ENCODE results near the gene KRT6B.
"Not testable (repeated sequence)": the region's sequence is repeated elsewhere in the genome, so short reads cannot be mapped to it uniquely, and the experiment has no call there.

KRT6B gene

GRCh38 chr12:52413202-52413601 is 38.7 kb downstream of the KRT6B start:
- no peak for DNase-seq (ENCODE audit: low read depth in 2 of 2)

GRCh38 chr12:52411815-52412214 is 40.1 kb downstream of the KRT6B start:
- no peak for DNase-seq (ENCODE audit: low read depth in 2 of 2)

GRCh38 chr12:52410589-52411248 is 41.2 kb downstream of the KRT6B start:
- not testable (repeated sequence) for DNase-seq (ENCODE audit: low read depth in 2 of 2)

DNA sequence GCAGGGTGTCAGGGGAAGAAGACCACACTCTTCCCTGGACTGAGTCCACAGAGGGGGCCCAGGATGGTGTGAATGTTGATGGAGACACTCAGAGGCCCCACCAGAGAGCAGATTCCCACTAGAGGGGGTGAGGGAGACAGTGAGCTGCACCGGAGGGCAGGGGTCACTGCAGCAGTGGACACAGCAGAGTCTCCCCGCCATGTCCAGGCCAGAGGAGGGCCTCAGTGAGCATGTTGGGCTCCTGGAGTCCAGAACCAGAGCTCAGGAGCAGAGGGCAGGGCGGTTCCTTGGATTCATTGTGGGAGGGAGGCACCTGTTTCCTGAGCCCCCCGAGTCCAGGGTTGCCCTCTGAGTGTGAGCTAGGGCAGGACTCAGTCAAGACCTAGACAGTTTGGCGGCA is 44.0 kb downstream of the KRT6B start:
- no peak for DNase-seq (ENCODE audit: low read depth in 2 of 2)

DNA sequence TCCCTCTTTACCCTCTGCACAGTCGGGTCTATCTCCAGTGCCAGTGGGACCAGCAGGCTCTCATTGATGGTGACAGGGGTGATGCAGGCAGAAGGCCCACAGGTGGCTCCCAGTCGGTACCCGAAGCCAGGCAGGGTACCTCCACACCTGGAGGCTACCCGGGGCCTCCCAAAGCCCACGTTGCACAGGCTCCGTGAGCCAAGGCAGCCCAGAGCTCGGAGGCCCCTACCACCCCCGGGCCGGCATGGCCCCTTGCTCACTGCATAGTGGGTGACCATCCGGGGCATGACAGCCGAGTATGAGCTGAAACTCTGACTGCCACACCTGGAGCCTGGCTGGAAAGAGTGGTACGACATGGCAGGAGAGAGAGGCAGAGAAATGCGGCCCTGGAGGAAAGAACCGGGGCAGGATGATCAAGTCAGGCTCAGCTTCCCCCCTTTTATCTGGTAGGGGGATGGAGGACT is 46.0 kb downstream of the KRT6B start, which contains the start of gene KRT82:
KRT82 (minus strand) TSS at position 414 of the 464 bp plus-strand sequence; CDS start at position 356, 58 bp downstream.
- DNase-seq (ENCODE audit: low read depth in 2 of 2), result no peak

- no peak for DNase-seq (ENCODE audit: low read depth in 2 of 2)
Observed at GRCh38 chr12:52404951-52405350, 47.0 kb downstream of the KRT6B start.

GRCh38 chr12:52403561-52403960 is 48.4 kb downstream of the KRT6B start:
- no peak for DNase-seq (ENCODE audit: low read depth in 2 of 2)

GRCh38 chr12:52402873-52403540 is 48.9 kb downstream of the KRT6B start:
- no peak for DNase-seq (ENCODE audit: low read depth in 2 of 2)

GRCh38 chr12:52402377-52402776 is 49.6 kb downstream of the KRT6B start:
- DNase-seq (ENCODE audit: low read depth in 2 of 2), result no peak

DNA sequence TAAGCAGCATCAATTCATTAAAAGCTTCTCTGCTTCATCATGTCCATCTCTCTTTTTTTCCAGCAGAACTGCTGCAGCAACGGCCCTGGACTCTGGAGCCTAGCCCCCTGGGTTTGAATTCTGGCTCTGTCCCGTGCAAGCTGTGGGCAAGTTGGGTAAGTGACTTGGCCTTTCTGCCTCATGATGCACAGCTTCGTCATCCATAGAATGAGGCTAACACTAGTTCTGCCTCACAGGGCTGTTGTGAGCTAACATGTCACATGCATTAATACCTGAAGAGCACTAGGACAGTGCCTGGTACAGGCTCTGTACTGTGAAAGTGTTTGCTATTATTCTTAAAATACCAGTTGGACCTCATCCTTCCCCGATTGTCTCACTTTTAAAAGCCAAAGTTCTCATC is 50.0 kb downstream of the KRT6B start:
- no peak for DNase-seq (ENCODE audit: low read depth in 2 of 2)

DNA sequence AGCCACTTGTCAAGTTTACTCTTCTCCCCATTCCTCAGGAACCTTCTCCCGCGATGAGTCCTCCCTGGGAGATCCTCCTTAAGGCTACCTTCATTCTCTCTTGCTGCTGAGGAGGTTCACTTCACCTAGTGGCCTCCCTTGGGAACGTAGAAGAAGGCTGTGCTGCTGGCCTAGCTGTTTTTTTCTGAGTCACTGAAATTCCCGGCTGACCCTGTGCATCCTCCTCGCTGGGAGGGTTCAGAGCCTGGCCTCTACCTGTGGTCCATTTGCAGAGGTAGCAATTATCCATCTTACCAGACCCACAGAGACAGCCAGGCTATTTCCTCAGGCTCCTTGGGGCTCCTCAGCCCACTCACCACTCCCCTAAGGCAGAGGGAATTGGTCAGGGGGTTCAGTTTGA is 50.4 kb downstream of the KRT6B start:
- DNase-seq (ENCODE audit: low read depth in 2 of 2), result no peak

DNA sequence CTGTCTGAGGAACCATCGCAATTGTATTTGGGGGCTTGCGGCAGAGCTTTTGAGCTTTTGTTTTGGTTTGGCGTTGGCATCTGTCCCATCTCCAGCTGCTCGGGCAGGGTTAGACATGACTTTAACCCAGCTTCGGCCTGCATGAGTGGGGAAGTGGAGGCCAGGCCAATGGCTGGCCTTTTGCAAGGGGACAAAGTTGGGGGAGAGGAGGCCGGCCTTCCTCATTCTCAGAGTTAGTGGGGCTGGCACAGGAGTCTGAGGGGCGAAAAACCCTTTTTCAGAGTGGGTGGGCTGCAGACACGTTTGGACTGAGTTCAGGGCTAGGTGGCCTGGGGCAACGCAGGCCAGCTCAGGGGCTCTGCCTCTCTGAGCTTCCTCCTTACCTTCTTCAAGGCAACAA is 51.0 kb downstream of the KRT6B start:
- DNase-seq (ENCODE audit: low read depth in 2 of 2), result no peak

GRCh38 chr12:52399756-52400155 is 52.2 kb downstream of the KRT6B start:
- no peak for DNase-seq (ENCODE audit: low read depth in 2 of 2)

DNA sequence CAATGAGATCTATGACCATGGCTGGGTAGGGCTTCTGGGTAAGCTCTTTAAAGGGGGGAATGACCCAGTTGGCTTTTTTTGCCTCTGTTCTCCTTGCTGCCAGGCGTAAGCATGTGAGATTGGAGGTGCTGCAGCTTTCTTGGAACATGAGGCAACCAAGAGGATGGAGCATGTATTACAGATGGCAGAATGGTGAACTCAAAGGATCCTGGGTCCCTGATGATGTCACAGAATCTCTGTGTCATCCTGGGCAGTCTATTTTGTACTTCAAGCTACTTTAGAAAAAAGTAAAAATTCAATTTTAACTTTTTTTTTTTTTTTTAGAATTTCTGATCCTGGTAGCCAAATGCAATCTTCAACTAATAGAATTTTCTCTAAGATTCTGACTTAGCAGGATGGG is 53.8 kb downstream of the KRT6B start:
- DNase-seq (ENCODE audit: low read depth in 2 of 2), result no peak

GRCh38 chr12:52396656-52397055 is 55.3 kb downstream of the KRT6B start:
- DNase-seq (ENCODE audit: low read depth in 2 of 2), result no peak
